ENCODE measurements around the gene ZBTB39. TPM values are rescaled to one million over a fixed set of nuclear protein-coding genes. Genes with fewer than 3 reads are reported as not detected.

Gene ZBTB39
- total and polyA plus RNA-seq, 2 of the 13 experiments (the other 11 are each of a cell fraction or from before 2014, with no cell fraction given): 6.5 to 6.9 TPM

DNA sequence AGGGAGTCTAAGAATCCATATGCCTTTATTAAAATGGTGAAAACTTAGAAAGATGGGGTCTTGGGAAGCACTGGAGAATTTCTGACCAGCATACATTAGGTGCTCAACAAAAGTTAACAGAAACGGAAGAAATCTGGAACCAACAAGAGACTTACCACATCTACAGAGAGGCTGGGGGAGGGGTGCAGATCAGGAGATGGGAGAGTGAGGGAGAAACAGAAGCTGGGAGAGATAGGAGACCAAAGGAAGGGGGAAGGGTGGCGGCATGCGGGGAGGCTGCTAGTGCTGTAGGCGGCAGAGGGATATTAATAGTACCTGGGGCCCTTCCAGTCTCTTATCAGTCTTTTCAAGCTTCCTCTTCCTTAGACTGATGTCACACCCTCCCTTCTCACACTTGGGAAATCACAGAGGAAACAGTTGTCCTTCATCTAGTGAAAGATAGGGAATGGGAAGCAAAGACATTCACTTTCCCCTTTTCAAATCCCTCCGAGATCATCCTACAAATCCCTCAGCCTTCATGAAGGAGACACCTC is 18.1 kb downstream of the ZBTB39 start (continued):
- no peak for TF ChIP-seq TAF15 (IDR thresholded peaks at IDR 0.05; ENCODE audit: low read depth, low read length, poor library complexity, severe bottlenecking)
- TF ChIP-seq, protein P1, sequence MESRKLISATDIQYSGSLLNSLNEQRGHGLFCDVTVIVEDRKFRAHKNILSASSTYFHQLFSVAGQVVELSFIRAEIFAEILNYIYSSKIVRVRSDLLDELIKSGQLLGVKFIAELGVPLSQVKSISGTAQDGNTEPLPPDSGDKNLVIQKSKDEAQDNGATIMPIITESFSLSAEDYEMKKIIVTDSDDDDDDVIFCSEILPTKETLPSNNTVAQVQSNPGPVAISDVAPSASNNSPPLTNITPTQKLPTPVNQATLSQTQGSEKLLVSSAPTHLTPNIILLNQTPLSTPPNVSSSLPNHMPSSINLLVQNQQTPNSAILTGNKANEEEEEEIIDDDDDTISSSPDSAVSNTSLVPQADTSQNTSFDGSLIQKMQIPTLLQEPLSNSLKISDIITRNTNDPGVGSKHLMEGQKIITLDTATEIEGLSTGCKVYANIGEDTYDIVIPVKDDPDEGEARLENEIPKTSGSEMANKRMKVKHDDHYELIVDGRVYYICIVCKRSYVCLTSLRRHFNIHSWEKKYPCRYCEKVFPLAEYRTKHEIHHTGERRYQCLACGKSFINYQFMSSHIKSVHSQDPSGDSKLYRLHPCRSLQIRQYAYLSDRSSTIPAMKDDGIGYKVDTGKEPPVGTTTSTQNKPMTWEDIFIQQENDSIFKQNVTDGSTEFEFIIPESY (CRISPR knock-in tag; IDR thresholded peaks at IDR 0.05): no peak

DNA sequence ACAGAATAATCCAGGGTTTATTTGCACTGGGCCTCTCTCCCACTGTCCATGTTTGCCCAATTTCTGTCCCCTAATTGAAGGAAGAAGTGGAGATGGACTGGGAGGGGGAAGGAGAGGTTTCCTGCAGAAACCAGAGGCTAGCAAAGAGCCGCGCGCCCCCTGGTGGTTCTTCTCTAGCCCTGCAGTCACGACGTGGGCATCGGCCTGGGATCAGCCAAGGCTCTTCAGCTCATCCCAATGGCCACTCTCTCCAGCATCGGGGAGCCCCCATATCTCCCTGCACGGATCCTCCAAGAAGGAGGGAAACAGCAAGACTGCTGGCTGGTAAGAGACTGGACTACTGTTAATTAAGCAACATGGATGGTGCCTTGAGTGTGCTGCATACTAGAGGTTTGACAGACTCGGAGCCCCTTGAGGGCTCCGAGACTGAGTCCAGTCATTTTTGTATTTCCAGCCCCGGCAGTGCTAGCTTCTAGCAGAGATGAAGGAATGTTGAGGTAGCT is 18.7 kb downstream of the ZBTB39 start:
- Histone ChIP-seq H3K4me2 (ENCODE audit: low read depth, low read length) (no peak overlapping the region), H4K20me1 (ENCODE audit: insufficient read depth, low read length) (no peaks in the 10 kb centered on the region), H3K9ac (ENCODE audit: insufficient read depth, low read depth, low read length) (no peak overlapping the region), H3K27ac (ENCODE audit: extremely low read length, insufficient read depth, low read length) (no peak overlapping the region), H2AFZ (ENCODE audit: low read length) (no peak overlapping the region), H3K4me1 (ENCODE audit: insufficient read depth, low read length) (peaks cover 10% of the 10 kb centered on the region; the same call in 1 of the 2 replicates), H3K27me3 (ENCODE audit: control insufficient read depth in 1 of 2, insufficient read depth in 2 of 2, low read length in 2 of 2) (no peaks in the 10 kb centered on the region; a peak in 1 of 5 replicates), H3K9me3 (ENCODE audit: low read length) (no peaks in the 10 kb centered on the region), H3K79me2 (ENCODE audit: insufficient read depth, low read length) (no peaks in the 10 kb centered on the region), H3K4me3 (replicated peaks in 1 of 3; ENCODE audit: insufficient read depth in 1 of 3, low read depth in 2 of 3, low read length in 3 of 3) (no peak overlapping the region), H3K36me3 (replicated peaks in 1 of 2; ENCODE audit: control insufficient read depth in 1 of 2, insufficient read depth in 2 of 2, low read length in 2 of 2) (no peaks in the 10 kb centered on the region)
- FAIRE-seq (peak; percentile 47), DNase-seq (ENCODE audit: low spot score) (peak; percentile 46), ATAC-seq (peak; percentile 85)
- 19% methylated on average over 11 of the region's 11 CpGs for WGBS (ENCODE audit: low lambda C conversion rate)
- BruUV-seq (replicated peaks): no TSS peak
- in situ Hi-C loops (cut with HindIII; ENCODE audit: extremely low pct_ligation_motif_present, low pct_unique_long_range_greater_than_20kb): loop anchor here (5.0 kb wide), 3 partner anchors 40 to 230 kb away; no protein-coding TSS in a partner anchor
- ChIA-PET CTCF (ENCODE audit: low intra/inter-chr PET ratio, low total read pairs) (interaction anchor here (0.9 to 3.5 kb wide), 5 partner anchors 13 to 230 kb away, joined by 3 to 37 read pairs (median 5); partner anchors contain the start of gene HSD17B6), POLR2A (no interaction called here)
- intact Hi-C loops (cut with micrococcal nuclease; ENCODE audit: unreplicated experiment): loop anchor here (1.0 to 5.0 kb wide), 3 partner anchors 40 to 225 kb away; partner anchors contain the start of gene HSD17B6
- TF ChIP-seq CCDC6 (CRISPR knock-in tag; IDR thresholded peaks at IDR 0.05) (no peak), YEATS4 (CRISPR knock-in tag; IDR thresholded peaks at IDR 0.05; ENCODE audit: borderline replicate concordance) (peak; percentile 29; the same call in 1 of the 2 replicates), GABPB1 (CRISPR knock-in tag; IDR thresholded peaks at IDR 0.05) (0 out of 2 replicates have a peak, but pooled peaks have one; percentile 34), HOXA5 (CRISPR knock-in tag; IDR thresholded peaks at IDR 0.05) (peak; percentile 65; the same call in 1 of the 2 replicates), YEATS2 (CRISPR knock-in tag; IDR thresholded peaks at IDR 0.05; ENCODE audit: borderline replicate concordance) (no peak; the same call in 1 of the 2 replicates), SMC3 (IDR thresholded peaks at IDR 0.05; ENCODE audit: low read length) (peak; percentile 95)
- TF ChIP-seq, protein P2, sequence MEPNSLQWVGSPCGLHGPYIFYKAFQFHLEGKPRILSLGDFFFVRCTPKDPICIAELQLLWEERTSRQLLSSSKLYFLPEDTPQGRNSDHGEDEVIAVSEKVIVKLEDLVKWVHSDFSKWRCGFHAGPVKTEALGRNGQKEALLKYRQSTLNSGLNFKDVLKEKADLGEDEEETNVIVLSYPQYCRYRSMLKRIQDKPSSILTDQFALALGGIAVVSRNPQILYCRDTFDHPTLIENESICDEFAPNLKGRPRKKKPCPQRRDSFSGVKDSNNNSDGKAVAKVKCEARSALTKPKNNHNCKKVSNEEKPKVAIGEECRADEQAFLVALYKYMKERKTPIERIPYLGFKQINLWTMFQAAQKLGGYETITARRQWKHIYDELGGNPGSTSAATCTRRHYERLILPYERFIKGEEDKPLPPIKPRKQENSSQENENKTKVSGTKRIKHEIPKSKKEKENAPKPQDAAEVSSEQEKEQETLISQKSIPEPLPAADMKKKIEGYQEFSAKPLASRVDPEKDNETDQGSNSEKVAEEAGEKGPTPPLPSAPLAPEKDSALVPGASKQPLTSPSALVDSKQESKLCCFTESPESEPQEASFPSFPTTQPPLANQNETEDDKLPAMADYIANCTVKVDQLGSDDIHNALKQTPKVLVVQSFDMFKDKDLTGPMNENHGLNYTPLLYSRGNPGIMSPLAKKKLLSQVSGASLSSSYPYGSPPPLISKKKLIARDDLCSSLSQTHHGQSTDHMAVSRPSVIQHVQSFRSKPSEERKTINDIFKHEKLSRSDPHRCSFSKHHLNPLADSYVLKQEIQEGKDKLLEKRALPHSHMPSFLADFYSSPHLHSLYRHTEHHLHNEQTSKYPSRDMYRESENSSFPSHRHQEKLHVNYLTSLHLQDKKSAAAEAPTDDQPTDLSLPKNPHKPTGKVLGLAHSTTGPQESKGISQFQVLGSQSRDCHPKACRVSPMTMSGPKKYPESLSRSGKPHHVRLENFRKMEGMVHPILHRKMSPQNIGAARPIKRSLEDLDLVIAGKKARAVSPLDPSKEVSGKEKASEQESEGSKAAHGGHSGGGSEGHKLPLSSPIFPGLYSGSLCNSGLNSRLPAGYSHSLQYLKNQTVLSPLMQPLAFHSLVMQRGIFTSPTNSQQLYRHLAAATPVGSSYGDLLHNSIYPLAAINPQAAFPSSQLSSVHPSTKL (CRISPR knock-in tag; IDR thresholded peaks at IDR 0.05): 0 out of 2 replicates have a peak, but pooled peaks have one; percentile 36
- TF ChIP-seq, protein P3, sequence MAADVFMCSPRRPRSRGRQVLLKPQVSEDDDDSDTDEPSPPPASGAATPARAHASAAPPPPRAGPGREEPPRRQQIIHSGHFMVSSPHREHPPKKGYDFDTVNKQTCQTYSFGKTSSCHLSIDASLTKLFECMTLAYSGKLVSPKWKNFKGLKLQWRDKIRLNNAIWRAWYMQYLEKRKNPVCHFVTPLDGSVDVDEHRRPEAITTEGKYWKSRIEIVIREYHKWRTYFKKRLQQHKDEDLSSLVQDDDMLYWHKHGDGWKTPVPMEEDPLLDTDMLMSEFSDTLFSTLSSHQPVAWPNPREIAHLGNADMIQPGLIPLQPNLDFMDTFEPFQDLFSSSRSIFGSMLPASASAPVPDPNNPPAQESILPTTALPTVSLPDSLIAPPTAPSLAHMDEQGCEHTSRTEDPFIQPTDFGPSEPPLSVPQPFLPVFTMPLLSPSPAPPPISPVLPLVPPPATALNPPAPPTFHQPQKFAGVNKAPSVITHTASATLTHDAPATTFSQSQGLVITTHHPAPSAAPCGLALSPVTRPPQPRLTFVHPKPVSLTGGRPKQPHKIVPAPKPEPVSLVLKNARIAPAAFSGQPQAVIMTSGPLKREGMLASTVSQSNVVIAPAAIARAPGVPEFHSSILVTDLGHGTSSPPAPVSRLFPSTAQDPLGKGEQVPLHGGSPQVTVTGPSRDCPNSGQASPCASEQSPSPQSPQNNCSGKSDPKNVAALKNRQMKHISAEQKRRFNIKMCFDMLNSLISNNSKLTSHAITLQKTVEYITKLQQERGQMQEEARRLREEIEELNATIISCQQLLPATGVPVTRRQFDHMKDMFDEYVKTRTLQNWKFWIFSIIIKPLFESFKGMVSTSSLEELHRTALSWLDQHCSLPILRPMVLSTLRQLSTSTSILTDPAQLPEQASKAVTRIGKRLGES (CRISPR knock-in tag; IDR thresholded peaks at IDR 0.05; ENCODE audit: borderline replicate concordance): no peak
